WTC11 (cell line): Measurements from ENCODE around the gene BRIX1. TPM values are rescaled to one million over a fixed set of nuclear protein-coding genes. Genes with fewer than 3 reads are reported as not detected.
A peak's percentile ranks its signal among the peaks of the same experiment; 100 is the strongest.

ENCODE experiments used
- ATAC-seq: fragments of 200-7000 bp; cut with Tn5 transposase; 2 replicates; pipeline ENCODE4 v1.10.0; 2021; ENCODE audit warnings: mild to moderate bottlenecking, moderate library complexity
- Bru-seq: library from RNA; stranded (reverse); fragments of 400-500 nt; gene quantifications from one replicate; lab custom pipeline; 2021; lab: Mats Ljungman, UMichigan
- CTCF ChIA-PET: fragments of 300-600 bp; sonication (Branson Sonifier 250); formaldehyde crosslinking; loops from one replicate; lab custom pipeline; 2021; ENCODE audit warnings: antibody characterized with exemption; lab: Charles Lee
- POLR2A ChIA-PET: fragments of 350-600 bp; sonication (Branson Sonifier 250); formaldehyde crosslinking; loops from one replicate; lab custom pipeline; 2021; ENCODE audit warnings: antibody characterized with exemption; lab: Charles Lee
- DNase-seq: peaks from one replicate; pipeline ENCODE4 v3.0.0; 2021; ENCODE audit warnings: low spot score
- H3K27ac Mint-ChIP-seq: 2 replicates; pipeline ENCODE4 v1.8.0; 2021; ENCODE audit warnings: mixed read lengths
- H3K27me3 Mint-ChIP-seq: 2 replicates; pipeline ENCODE4 v1.8.0; 2021; ENCODE audit warnings: low read depth, mild to moderate bottlenecking, moderate library complexity, mixed read lengths
- H3K36me3 Mint-ChIP-seq: 2 replicates; pipeline ENCODE4 v1.8.0; 2021; ENCODE audit warnings: mixed read lengths
- H3K4me1 Mint-ChIP-seq: 2 replicates; pipeline ENCODE4 v1.8.0; 2022; ENCODE audit warnings: mixed read lengths
- H3K4me3 Mint-ChIP-seq: 2 replicates; pipeline ENCODE4 v1.8.0; 2021; ENCODE audit warnings: mild to moderate bottlenecking, moderate library complexity, mixed read lengths
- H3K9me3 Mint-ChIP-seq: 2 replicates; pipeline ENCODE4 v1.8.0; 2021; ENCODE audit warnings: mixed read lengths
- AFF4 ChIP-seq: sonication (generic); formaldehyde crosslinking; IDR thresholded peaks from 2 replicates; pipeline ENCODE4 v1.8.1; 2023; ENCODE audit warnings: mild to moderate bottlenecking, missing genetic modification reagents, borderline replicate concordance
- CREM ChIP-seq: sonication (generic); formaldehyde crosslinking; IDR thresholded peaks from 2 replicates; pipeline ENCODE4 v1.8.1; 2022; ENCODE audit warnings: mild to moderate bottlenecking, missing genetic modification reagents, moderate library complexity
- E2F5 ChIP-seq: sonication (generic); formaldehyde crosslinking; IDR thresholded peaks from 2 replicates; pipeline ENCODE4 v1.8.1; 2022; ENCODE audit warnings: mild to moderate bottlenecking, moderate library complexity, missing genetic modification reagents
- FOXK1 ChIP-seq: sonication (generic); formaldehyde crosslinking; IDR thresholded peaks from 2 replicates; pipeline ENCODE4 v1.8.0; 2022; ENCODE audit warnings: mild to moderate bottlenecking, moderate library complexity, missing genetic modification reagents
- FOXP1 ChIP-seq: sonication (generic); formaldehyde crosslinking; IDR thresholded peaks from 2 replicates; pipeline ENCODE4 v1.8.0; 2022; ENCODE audit warnings: missing genetic modification reagents, mild to moderate bottlenecking, moderate library complexity, borderline replicate concordance
- FOXP4 ChIP-seq: sonication (generic); formaldehyde crosslinking; IDR thresholded peaks from 2 replicates; pipeline ENCODE4 v1.8.0; 2022; ENCODE audit warnings: mild to moderate bottlenecking, missing genetic modification reagents
- GABPB1 ChIP-seq: sonication (generic); formaldehyde crosslinking; IDR thresholded peaks from 2 replicates; pipeline ENCODE4 v1.8.1; 2023; ENCODE audit warnings: mild to moderate bottlenecking, missing genetic modification reagents
- MXD4 ChIP-seq: fragments of 250-450 bp; sonication (Bioruptor Pico); IDR thresholded peaks from 2 replicates; pipeline ENCODE4 v1.8.0; 2021; ENCODE audit warnings: mild to moderate bottlenecking, moderate library complexity, borderline replicate concordance
- NFATC4 ChIP-seq: fragments of 250-450 bp; sonication (Bioruptor Pico); IDR thresholded peaks from 2 replicates; pipeline ENCODE4 v1.9.0; 2021; ENCODE audit warnings: mild to moderate bottlenecking
- SP1 ChIP-seq: sonication (generic); formaldehyde crosslinking; conservative IDR thresholded peaks from 2 replicates; pipeline ENCODE4 v1.8.1; 2022; ENCODE audit warnings: missing genetic modification reagents
- TEAD1 ChIP-seq: sonication (generic); formaldehyde crosslinking; IDR thresholded peaks from 2 replicates; pipeline ENCODE4 v1.8.0; 2022; ENCODE audit warnings: mild to moderate bottlenecking, missing genetic modification reagents
- ZNF138 ChIP-seq: sonication (generic); formaldehyde crosslinking; conservative IDR thresholded peaks from 2 replicates; pipeline ENCODE4 v1.8.1; 2022; ENCODE audit warnings: mild to moderate bottlenecking, moderate library complexity, missing genetic modification reagents
- ZNF281 ChIP-seq: sonication (generic); formaldehyde crosslinking; IDR thresholded peaks from 2 replicates; pipeline ENCODE4 v1.8.0; 2023; ENCODE audit warnings: mild to moderate bottlenecking, missing genetic modification reagents
- long read RNA-seq, 3 experiments: library from RNA in 1 of 3; library from capped mRNA in 1 of 3; library from polyadenylated mRNA in 1 of 3; unstranded in 2 of 3; stranded (forward) in 1 of 3; transcript quantifications; one replicate each; pipeline ENCODE4 v2.0.0, GENCODE V29; 2021
- total RNA-seq: library from RNA; stranded (reverse); gene quantifications from 3 replicates; pipeline ENCODE4 v1.2.3, GENCODE V29; 2021
- TF ChIP-seq, protein P1 (sequence below): sonication (generic); formaldehyde crosslinking; IDR thresholded peaks from 2 replicates; pipeline ENCODE4 v1.8.0; 2023; ENCODE audit warnings: missing genetic modification reagents, mild to moderate bottlenecking, borderline replicate concordance
- TF ChIP-seq, protein P2 (sequence below): sonication (generic); formaldehyde crosslinking; IDR thresholded peaks from 2 replicates; pipeline ENCODE4 v1.8.0; 2022; ENCODE audit warnings: mild to moderate bottlenecking, missing genetic modification reagents

Gene BRIX1
- 48.0 to 57.3 TPM (median 49.4 TPM) in 3 replicates for total RNA-seq
- Bru-seq, nascent RNA, result percentile 97 among the genes with signal in this experiment
- long read RNA-seq, experiment 1, transcript BRIX1-201 (10 exons, 1,926 nt), result major isoform, 401 of 430 reads
- long read RNA-seq, experiment 1, partial matches to known transcripts, result 5 of 430 reads
- long read RNA-seq, experiment 1, other reads (novel, unspliced or antisense), result 21 of 430 reads
- long read RNA-seq, experiment 2, transcript BRIX1-201 (10 exons, 1,926 nt), result major isoform, 72 of 102 reads
- long read RNA-seq, experiment 2, partial matches to known transcripts, result 13 of 102 reads
- long read RNA-seq, experiment 2, other reads (novel, unspliced or antisense), result 17 of 102 reads
- long read RNA-seq, experiment 3, transcript BRIX1-201 (10 exons, 1,926 nt), result major isoform, 371 of 389 reads
- long read RNA-seq, experiment 3, partial matches to known transcripts, result 4 of 389 reads
- long read RNA-seq, experiment 3, other reads (novel, unspliced or antisense), result 13 of 389 reads

- CTCF ChIA-PET, result interaction anchor here (0.9 to 2.2 kb wide), 10 partner anchors 14 to 440 kb away, joined by 3 to 19 read pairs (median 7); partner anchors contain the start of genes DNAJC21 and TTC23L
- no peaks in the 10 kb centered on the region for H3K9me3 Mint-ChIP-seq
- TF ChIP-seq TEAD1 (CRISPR knock-in tag) (peak; percentile 81), FOXP4 (CRISPR knock-in tag) (0 out of 2 replicates have a peak, but pooled peaks have one; percentile 54), FOXK1 (CRISPR knock-in tag) (peak; percentile 94), ZNF281 (CRISPR knock-in tag) (no peak), FOXP1 (CRISPR knock-in tag) (peak; percentile 86), NFATC4 (CRISPR knock-in tag) (no peak), CREM (CRISPR knock-in tag) (peak; percentile 81), SP1 (CRISPR knock-in tag) (peak; percentile 87), MXD4 (CRISPR knock-in tag) (no peak), ZNF138 (CRISPR knock-in tag) (no peak), GABPB1 (CRISPR knock-in tag) (peak; percentile 82), AFF4 (CRISPR knock-in tag) (no peak), E2F5 (CRISPR knock-in tag) (peak; percentile 93)
- TF ChIP-seq, protein P1, sequence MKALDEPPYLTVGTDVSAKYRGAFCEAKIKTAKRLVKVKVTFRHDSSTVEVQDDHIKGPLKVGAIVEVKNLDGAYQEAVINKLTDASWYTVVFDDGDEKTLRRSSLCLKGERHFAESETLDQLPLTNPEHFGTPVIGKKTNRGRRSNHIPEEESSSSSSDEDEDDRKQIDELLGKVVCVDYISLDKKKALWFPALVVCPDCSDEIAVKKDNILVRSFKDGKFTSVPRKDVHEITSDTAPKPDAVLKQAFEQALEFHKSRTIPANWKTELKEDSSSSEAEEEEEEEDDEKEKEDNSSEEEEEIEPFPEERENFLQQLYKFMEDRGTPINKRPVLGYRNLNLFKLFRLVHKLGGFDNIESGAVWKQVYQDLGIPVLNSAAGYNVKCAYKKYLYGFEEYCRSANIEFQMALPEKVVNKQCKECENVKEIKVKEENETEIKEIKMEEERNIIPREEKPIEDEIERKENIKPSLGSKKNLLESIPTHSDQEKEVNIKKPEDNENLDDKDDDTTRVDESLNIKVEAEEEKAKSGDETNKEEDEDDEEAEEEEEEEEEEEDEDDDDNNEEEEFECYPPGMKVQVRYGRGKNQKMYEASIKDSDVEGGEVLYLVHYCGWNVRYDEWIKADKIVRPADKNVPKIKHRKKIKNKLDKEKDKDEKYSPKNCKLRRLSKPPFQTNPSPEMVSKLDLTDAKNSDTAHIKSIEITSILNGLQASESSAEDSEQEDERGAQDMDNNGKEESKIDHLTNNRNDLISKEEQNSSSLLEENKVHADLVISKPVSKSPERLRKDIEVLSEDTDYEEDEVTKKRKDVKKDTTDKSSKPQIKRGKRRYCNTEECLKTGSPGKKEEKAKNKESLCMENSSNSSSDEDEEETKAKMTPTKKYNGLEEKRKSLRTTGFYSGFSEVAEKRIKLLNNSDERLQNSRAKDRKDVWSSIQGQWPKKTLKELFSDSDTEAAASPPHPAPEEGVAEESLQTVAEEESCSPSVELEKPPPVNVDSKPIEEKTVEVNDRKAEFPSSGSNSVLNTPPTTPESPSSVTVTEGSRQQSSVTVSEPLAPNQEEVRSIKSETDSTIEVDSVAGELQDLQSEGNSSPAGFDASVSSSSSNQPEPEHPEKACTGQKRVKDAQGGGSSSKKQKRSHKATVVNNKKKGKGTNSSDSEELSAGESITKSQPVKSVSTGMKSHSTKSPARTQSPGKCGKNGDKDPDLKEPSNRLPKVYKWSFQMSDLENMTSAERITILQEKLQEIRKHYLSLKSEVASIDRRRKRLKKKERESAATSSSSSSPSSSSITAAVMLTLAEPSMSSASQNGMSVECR, result 0 out of 2 replicates have a peak, but pooled peaks have one; percentile 75
- TF ChIP-seq, protein P2, sequence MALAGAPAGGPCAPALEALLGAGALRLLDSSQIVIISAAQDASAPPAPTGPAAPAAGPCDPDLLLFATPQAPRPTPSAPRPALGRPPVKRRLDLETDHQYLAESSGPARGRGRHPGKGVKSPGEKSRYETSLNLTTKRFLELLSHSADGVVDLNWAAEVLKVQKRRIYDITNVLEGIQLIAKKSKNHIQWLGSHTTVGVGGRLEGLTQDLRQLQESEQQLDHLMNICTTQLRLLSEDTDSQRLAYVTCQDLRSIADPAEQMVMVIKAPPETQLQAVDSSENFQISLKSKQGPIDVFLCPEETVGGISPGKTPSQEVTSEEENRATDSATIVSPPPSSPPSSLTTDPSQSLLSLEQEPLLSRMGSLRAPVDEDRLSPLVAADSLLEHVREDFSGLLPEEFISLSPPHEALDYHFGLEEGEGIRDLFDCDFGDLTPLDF (CRISPR knock-in tag), result peak; percentile 76; the same call in 1 of the 2 replicates
These were observed at the start of gene BRIX1, which contains the start of gene RAD1 for GRCh38 chr5:34915139-34915855. BRIX1 (plus strand) TSS chr5:34915711; CDS start chr5:34915739, 28 bp downstream. RAD1 (minus strand) TSS chr5:34915504; CDS start chr5:34914892, 612 bp downstream.

More at GRCh38 chr5:34915139-34915855, at the start of gene BRIX1, which contains the start of gene RAD1:
- POLR2A ChIA-PET, result interaction anchor here (0.9 to 3.4 kb wide), 9 partner anchors 9 to 440 kb away, joined by 3 to 59 read pairs (median 4); partner anchors contain the start of genes DNAJC21 and TTC23L
- no peak within 1 kb of the TSS for H3K4me3 Mint-ChIP-seq
- H3K27me3 Mint-ChIP-seq, result no peaks in the 10 kb centered on the region
- peaks cover 25% of the 10 kb centered on the region for H3K4me1 Mint-ChIP-seq
- peaks cover 28% of the 10 kb centered on the region for H3K36me3 Mint-ChIP-seq
- ATAC-seq (peak; percentile 99), DNase-seq (peak; percentile 96)
- no peak within 1 kb of the TSS for H3K27ac Mint-ChIP-seq
